Astrocyte (in vitro differentiated cells and primary cell): Measurements from ENCODE around the gene SPTBN2.

Experiments
- CTCF ChIP-seq: IDR thresholded peaks from 2 replicates; pipeline ENCODE4 v1.5.1; 2011; ENCODE audit warnings: low read depth, mild to moderate bottlenecking, inconsistent platforms, low read length, moderate library complexity; ENCODE audit not compliant: insufficient read depth
- EZH2 ChIP-seq: IDR thresholded peaks from 2 replicates; pipeline ENCODE4 v1.6.1; 2012; ENCODE audit warnings: mild to moderate bottlenecking, low read length, inconsistent platforms; ENCODE audit not compliant: insufficient read depth

GRCh38 chr11:66688561-66689534 lies 40.2 kb downstream of the SPTBN2 start:
- TF ChIP-seq CTCF (no peak), EZH2 (no peak)
